ENCODE measurements around the gene LILRA1.
"Not testable (repeated sequence)": the region's sequence is repeated elsewhere in the genome, so short reads cannot be mapped to it uniquely, and the experiment has no call there.

Gene LILRA1

GRCh38 chr19:54570316-54570715, 23.1 kb upstream of the LILRA1 start:
- Mint-ChIP-seq H3K27ac (ENCODE audit: low read depth) (no peak overlapping the region), H3K4me3 (no peak overlapping the region), H3K27me3 (peaks cover 59% of the 10 kb centered on the region), H3K36me3 (ENCODE audit: insufficient read depth) (no peaks in the 10 kb centered on the region), H3K4me1 (peaks cover 21% of the 10 kb centered on the region), H3K9me3 (no peaks in the 10 kb centered on the region)
- DNase-seq (ENCODE audit: low spot score in 2 of 2) (no peak), ATAC-seq (replicated peaks; ENCODE audit: extremely low read depth, poor library complexity, severe bottlenecking) (no peak)

DNA sequence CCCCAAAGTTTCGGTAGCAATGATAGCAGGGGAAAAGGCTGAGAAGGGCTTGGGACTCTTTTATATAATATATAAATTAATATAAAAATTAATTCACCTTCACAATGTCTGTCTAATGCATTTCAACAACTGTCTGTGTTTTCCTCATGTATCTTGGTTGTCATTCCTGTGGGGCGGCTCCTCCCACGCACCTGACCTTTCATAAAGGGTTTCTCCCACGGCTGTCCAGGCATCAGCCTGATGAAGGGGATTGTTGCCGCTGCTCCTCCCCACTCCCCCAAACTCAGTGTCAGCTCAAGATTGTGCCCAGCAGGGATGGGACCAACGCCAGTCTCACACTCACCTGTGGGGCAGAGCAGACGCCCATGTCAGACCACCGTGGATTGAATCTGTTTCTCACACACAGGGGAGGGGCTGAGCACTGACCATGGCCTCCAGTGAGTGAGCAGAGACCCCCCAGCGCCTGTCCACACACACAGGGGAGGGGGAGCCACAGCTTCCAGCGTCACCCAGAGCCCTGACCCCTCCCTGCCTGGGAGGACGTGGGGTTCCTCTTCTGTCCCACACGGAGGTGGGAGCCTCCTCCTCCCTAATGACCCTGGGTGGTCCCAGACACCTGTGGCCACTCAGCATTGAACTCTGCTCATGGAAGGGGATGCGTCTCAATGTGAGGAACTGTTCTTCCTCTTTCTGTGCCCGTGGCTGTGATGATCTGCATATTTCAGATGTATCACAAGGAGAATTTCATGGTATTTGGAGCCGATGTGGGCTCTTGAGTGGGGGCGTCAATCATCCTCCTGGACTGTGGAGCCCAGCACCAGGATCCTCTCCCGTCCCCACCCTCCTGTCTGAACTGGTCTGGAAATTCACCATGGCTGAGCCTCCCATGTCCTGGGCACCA, 21.5 kb upstream of the LILRA1 start:
- not testable (repeated sequence) for ATAC-seq (replicated peaks; ENCODE audit: extremely low read depth, poor library complexity, severe bottlenecking); H3K4me3 Mint-ChIP-seq

DNA sequence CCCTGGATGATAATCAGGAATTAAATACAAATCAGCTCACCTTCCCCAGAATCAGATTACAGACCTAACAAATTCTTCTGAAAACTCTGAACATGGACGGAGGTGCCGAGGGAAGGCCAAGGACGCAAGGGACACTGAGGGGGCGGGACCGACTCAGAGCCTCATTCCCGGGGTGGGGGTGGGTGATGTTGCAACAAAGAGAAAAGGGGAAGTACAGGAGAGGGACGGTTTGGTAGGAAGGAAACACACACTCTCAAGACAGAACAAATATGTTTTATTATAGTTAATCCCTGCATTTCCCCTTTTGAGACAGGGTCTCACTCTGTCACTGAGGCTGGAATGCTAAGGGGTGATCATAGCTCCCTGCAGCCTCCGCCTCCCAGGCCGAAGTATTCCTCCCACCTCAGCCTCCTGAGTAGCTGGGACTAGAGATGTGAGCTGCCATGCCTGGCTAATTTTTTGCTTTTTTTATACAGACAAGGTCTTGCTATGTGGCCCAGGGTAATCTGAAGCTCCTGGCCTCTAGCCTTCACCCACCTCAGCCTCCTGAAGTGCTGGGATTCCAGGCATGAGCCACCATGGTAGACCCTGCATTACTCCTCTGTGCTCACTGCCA, 20.6 kb upstream of the LILRA1 start:
- peaks cover 15% of the 10 kb centered on the region for H3K4me1 Mint-ChIP-seq
- no peak overlapping the region for H3K27ac Mint-ChIP-seq (ENCODE audit: low read depth)
- DNase-seq (ENCODE audit: low spot score in 2 of 2) (no peak), ATAC-seq (replicated peaks; ENCODE audit: extremely low read depth, poor library complexity, severe bottlenecking) (no peak)
- no peak overlapping the region for H3K4me3 Mint-ChIP-seq
- H3K9me3 Mint-ChIP-seq = no peaks in the 10 kb centered on the region
- no peaks in the 10 kb centered on the region for H3K36me3 Mint-ChIP-seq (ENCODE audit: insufficient read depth)
- peaks cover 46% of the 10 kb centered on the region for H3K27me3 Mint-ChIP-seq

More for the DNA sequence above, 21.5 kb upstream of the LILRA1 start:
- not testable (repeated sequence) for H3K9me3 Mint-ChIP-seq; H3K27ac Mint-ChIP-seq (ENCODE audit: low read depth); H3K36me3 Mint-ChIP-seq (ENCODE audit: insufficient read depth); DNase-seq (ENCODE audit: low spot score in 2 of 2)
- Mint-ChIP-seq H3K4me1 (peaks cover 21% of the 10 kb centered on the region), H3K27me3 (peaks cover 55% of the 10 kb centered on the region)

DNA sequence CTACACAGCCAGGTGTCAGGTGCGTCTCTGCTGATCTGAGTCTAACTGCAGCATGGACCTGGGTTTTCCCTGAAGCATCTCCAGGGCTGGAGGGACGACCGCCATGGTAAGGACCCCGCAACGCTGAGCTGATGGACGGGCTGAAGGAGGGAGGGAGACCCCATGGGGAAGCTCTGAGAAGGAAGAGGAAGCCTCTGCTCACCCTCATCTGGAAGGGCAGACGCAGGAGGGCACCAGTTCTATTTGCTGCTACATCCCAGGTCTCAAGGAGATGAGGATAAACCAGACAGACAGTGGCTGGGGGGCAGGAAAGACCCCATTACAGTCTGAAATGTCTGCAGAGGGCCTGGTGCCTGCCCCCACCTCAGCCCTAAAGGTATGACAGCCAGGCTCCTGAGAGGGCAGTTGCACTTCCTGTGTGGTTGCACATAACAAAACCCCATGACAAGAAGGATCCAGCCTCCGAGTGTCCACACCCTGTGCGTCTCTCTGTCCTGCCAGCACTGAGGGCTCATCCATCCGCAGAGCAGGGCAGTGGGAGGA, 20.0 kb upstream of the LILRA1 start, which contains the start of gene LILRA2:
LILRA2 (plus strand) TSS at position 461 of the 543 bp plus-strand sequence. CDS start 89 bp downstream, outside the sequence.
- DNase-seq (ENCODE audit: low spot score in 2 of 2) = no peak
- H3K9me3 Mint-ChIP-seq = no peaks in the 10 kb centered on the region
- no peaks in the 10 kb centered on the region for H3K36me3 Mint-ChIP-seq (ENCODE audit: insufficient read depth)
- H3K4me1 Mint-ChIP-seq = peaks cover 13% of the 10 kb centered on the region
- H3K27me3 Mint-ChIP-seq = peaks cover 46% of the 10 kb centered on the region
- H3K27ac Mint-ChIP-seq (ENCODE audit: low read depth) = no peak within 1 kb of the TSS
- no peak for ATAC-seq (replicated peaks; ENCODE audit: extremely low read depth, poor library complexity, severe bottlenecking)
- peak within 1 kb of the TSS; percentile 6 for H3K4me3 Mint-ChIP-seq

- ATAC-seq (replicated peaks; ENCODE audit: extremely low read depth, poor library complexity, severe bottlenecking) = no peak
- DNase-seq (ENCODE audit: low spot score in 2 of 2) = no peak
- H3K27ac Mint-ChIP-seq (ENCODE audit: low read depth) = no peak overlapping the region
- H3K9me3 Mint-ChIP-seq = no peaks in the 10 kb centered on the region
- no peak overlapping the region for H3K4me3 Mint-ChIP-seq
- peaks cover 9% of the 10 kb centered on the region for H3K4me1 Mint-ChIP-seq
- no peaks in the 10 kb centered on the region for H3K36me3 Mint-ChIP-seq (ENCODE audit: insufficient read depth)
- peaks cover 46% of the 10 kb centered on the region for H3K27me3 Mint-ChIP-seq
Observed at GRCh38 chr19:54574051-54574450, 19.4 kb upstream of the LILRA1 start.

GRCh38 chr19:54574527-54575056, 18.8 kb upstream of the LILRA1 start:
- Mint-ChIP-seq H3K36me3 (ENCODE audit: insufficient read depth) (no peaks in the 10 kb centered on the region), H3K27me3 (peaks cover 46% of the 10 kb centered on the region), H3K4me1 (peaks cover 9% of the 10 kb centered on the region), H3K27ac (ENCODE audit: low read depth) (no peak overlapping the region), H3K9me3 (no peaks in the 10 kb centered on the region), H3K4me3 (no peak overlapping the region)
- no peak for ATAC-seq (replicated peaks; ENCODE audit: extremely low read depth, poor library complexity, severe bottlenecking)
- DNase-seq (ENCODE audit: low spot score in 2 of 2) = no peak

DNA sequence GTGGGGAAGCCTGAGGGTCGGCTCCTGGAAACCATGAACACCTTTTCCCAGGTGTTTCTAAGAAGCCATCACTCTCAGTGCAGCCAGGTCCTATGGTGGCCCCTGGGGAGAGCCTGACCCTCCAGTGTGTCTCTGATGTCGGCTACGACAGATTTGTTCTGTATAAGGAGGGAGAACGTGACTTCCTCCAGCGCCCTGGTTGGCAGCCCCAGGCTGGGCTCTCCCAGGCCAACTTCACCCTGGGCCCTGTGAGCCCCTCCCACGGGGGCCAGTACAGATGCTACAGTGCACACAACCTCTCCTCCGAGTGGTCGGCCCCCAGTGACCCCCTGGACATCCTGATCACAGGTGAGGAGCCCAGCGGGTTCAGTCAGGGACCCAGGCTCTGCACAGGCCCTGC, 18.2 kb upstream of the LILRA1 start:
- H3K4me1 Mint-ChIP-seq; ATAC-seq (replicated peaks; ENCODE audit: extremely low read depth, poor library complexity, severe bottlenecking); H3K4me3 Mint-ChIP-seq; H3K27ac Mint-ChIP-seq (ENCODE audit: low read depth); DNase-seq (ENCODE audit: low spot score in 2 of 2); H3K36me3 Mint-ChIP-seq (ENCODE audit: insufficient read depth); H3K9me3 Mint-ChIP-seq: not testable (repeated sequence)
- peaks cover 46% of the 10 kb centered on the region for H3K27me3 Mint-ChIP-seq

DNA sequence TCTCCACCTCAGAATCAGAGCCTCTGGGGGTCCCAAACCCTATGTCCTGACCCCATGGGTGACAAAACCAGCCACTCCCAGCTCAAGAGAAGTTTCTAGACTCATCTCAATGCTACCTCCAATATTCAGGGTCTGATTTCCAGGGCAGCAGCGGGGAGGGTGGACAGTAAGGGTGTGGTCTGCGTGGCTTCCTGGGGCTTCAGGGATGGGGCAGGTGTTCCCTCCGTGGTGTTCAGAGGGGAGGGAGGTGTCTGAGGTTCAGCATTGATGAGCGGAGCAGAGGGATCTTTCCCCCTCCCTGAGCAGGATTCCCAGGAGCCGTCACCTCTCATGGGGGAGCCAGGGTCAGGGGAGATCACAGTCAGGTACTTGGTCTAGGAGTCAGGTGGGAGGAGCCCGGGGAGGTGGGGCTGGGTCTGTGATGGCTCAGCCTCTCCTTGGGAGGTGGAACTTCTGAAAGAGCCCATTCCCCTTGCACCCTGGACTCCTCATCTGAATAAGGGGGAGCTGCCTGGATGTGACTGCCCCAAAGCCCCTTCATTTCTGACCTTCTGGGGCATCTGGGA, 16.9 kb upstream of the LILRA1 start:
- DNase-seq (ENCODE audit: low spot score in 2 of 2) = no peak

DNA sequence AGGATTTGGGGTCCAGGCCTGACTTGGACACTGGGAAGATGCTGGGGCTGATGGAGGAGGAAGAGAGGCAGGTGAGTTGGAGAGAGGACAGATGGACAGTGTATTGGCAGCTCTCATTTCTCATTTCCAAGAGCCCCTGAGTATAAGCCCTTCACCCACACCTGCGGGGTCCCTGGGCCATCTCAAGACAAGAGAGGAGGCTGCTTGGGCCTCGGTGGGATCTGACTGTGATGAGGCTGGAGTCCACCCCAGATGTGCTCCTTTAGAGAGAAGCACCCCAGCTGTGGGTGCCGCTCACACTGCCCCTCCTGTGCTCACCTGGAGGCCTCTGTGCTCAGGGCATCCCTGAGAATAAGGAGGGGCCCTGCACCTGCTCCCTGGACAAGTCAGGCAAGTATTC, 16.1 kb upstream of the LILRA1 start:
- no peak overlapping the region for H3K27ac Mint-ChIP-seq (ENCODE audit: low read depth)
- H3K4me3 Mint-ChIP-seq = no peak overlapping the region
- H3K36me3 Mint-ChIP-seq (ENCODE audit: insufficient read depth) = no peaks in the 10 kb centered on the region
- H3K9me3 Mint-ChIP-seq = no peaks in the 10 kb centered on the region
- H3K27me3 Mint-ChIP-seq = peaks cover 41% of the 10 kb centered on the region
- H3K4me1 Mint-ChIP-seq = peaks cover 9% of the 10 kb centered on the region
- DNase-seq (ENCODE audit: low spot score in 2 of 2) (no peak), ATAC-seq (replicated peaks; ENCODE audit: extremely low read depth, poor library complexity, severe bottlenecking) (no peak)

More for the DNA sequence above, 16.9 kb upstream of the LILRA1 start:
- Mint-ChIP-seq H3K4me1 (peaks cover 9% of the 10 kb centered on the region), H3K9me3 (no peaks in the 10 kb centered on the region), H3K4me3 (no peak overlapping the region), H3K27ac (ENCODE audit: low read depth) (no peak overlapping the region), H3K36me3 (ENCODE audit: insufficient read depth) (no peaks in the 10 kb centered on the region), H3K27me3 (peaks cover 43% of the 10 kb centered on the region)
- ATAC-seq (replicated peaks; ENCODE audit: extremely low read depth, poor library complexity, severe bottlenecking) = no peak

DNA sequence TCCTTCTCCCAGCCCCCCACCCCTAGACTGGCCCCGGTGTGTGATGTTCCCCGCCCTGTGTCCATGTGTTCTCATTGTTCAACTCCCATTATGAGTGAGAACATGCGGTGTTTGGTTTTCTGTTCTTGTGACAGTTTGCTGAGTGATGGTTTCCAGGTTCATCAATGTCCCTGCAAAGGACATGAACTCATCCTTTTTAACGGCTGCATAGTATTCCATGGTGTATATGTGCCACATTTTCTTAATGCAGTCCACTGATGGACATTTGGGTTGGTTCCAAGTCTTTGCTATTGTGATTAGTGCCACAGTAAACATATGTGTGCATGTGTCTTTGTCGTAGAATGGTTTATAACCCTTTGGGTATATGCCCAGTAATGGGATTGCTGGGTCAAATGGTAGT, 15.2 kb upstream of the LILRA1 start:
- not testable (repeated sequence) for H3K27ac Mint-ChIP-seq (ENCODE audit: low read depth); H3K4me3 Mint-ChIP-seq
- peaks cover 41% of the 10 kb centered on the region for H3K27me3 Mint-ChIP-seq

DNA sequence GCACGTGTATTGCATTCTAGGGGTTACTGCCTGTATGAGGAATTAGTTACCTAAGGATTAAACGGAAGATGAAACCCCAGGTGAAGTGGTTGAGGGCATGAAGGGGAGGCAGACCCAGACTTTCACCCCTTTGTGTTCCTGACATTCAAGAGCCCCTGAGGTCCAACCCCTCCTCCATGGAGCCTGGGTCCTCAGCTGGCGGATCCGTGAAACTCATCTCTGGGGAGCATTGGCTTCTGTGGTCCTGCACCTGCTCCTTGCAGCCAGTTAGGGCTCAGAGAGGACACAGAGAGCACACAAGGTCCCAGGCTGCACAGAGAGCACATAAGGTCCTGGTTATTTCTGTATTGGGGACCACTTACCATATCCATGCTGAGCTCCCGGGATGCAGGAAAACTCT, 7.0 kb upstream of the LILRA1 start:
- Mint-ChIP-seq H3K4me3 (no peak overlapping the region), H3K27me3 (peaks cover 87% of the 10 kb centered on the region), H3K4me1 (no peaks in the 10 kb centered on the region), H3K27ac (ENCODE audit: low read depth) (no peak overlapping the region), H3K36me3 (ENCODE audit: insufficient read depth) (peaks cover 2% of the 10 kb centered on the region), H3K9me3 (no peaks in the 10 kb centered on the region)
- DNase-seq (ENCODE audit: low spot score in 2 of 2) (no peak), ATAC-seq (replicated peaks; ENCODE audit: extremely low read depth, poor library complexity, severe bottlenecking) (no peak)

More for the DNA sequence above, 15.2 kb upstream of the LILRA1 start:
- ATAC-seq (replicated peaks; ENCODE audit: extremely low read depth, poor library complexity, severe bottlenecking); H3K9me3 Mint-ChIP-seq; H3K4me1 Mint-ChIP-seq; DNase-seq (ENCODE audit: low spot score in 2 of 2); H3K36me3 Mint-ChIP-seq (ENCODE audit: insufficient read depth): not testable (repeated sequence)

GRCh38 chr19:54587026-54587425, 6.4 kb upstream of the LILRA1 start:
- peaks cover 2% of the 10 kb centered on the region for H3K36me3 Mint-ChIP-seq (ENCODE audit: insufficient read depth)
- DNase-seq (ENCODE audit: low spot score in 2 of 2) (no peak), ATAC-seq (replicated peaks; ENCODE audit: extremely low read depth, poor library complexity, severe bottlenecking) (no peak)
- no peak overlapping the region for H3K4me3 Mint-ChIP-seq
- no peaks in the 10 kb centered on the region for H3K9me3 Mint-ChIP-seq
- no peaks in the 10 kb centered on the region for H3K4me1 Mint-ChIP-seq
- H3K27ac Mint-ChIP-seq (ENCODE audit: low read depth) = no peak overlapping the region
- peaks cover 90% of the 10 kb centered on the region for H3K27me3 Mint-ChIP-seq

Data from central memory CD8-positive, alpha-beta T cell (primary cell).